BJ (cell line): ENCODE measurements around the gene FICD. TPM values are rescaled to one million over a fixed set of nuclear protein-coding genes. Genes with fewer than 3 reads are reported as not detected.

Source experiments
- CTCF ChIA-PET: fragments of 350-600 bp; formaldehyde crosslinking; extraction: SDS; loops from one replicate; lab custom pipeline; 2021; ENCODE audit warnings: antibody characterized with exemption, inconsistent platforms; lab: Yijun Ruan, JAX
- POLR2A ChIA-PET: fragments of 300-600 bp; sonication (Branson Sonifier 250); formaldehyde crosslinking; extraction: SDS; loops from one replicate; lab custom pipeline; 2021; ENCODE audit warnings: antibody characterized with exemption; lab: Charles Lee
- DNase-seq: peaks from one replicate; pipeline ENCODE4 v3.0.0-alpha.2; 2011; ENCODE audit warnings: low read depth
- H3K27me3 ChIP-seq: 2 replicates; pipeline ENCODE4 v1.6.0; 2011; ENCODE audit warnings: low read length; ENCODE audit not compliant: control insufficient read depth, insufficient read depth
- H3K36me3 ChIP-seq: 2 replicates; pipeline ENCODE4 v1.5.1; 2011; ENCODE audit warnings: low read length; ENCODE audit not compliant: control insufficient read depth, insufficient read depth
- H3K4me3 ChIP-seq: 2 replicates; pipeline ENCODE4 v1.5.1; 2011; ENCODE audit warnings: low read depth, mild to moderate bottlenecking, control low read depth, low read length
- CTCF ChIP-seq: IDR thresholded peaks from 2 replicates; pipeline ENCODE4 v1.5.1; 2011; ENCODE audit warnings: low read depth, mild to moderate bottlenecking, control low read depth, inconsistent platforms, low read length, moderate library complexity; ENCODE audit not compliant: insufficient read depth
- polyA plus RNA-seq: library from polyadenylated mRNA; depleted of rRNA; stranded (reverse); fragments of >200 nt; gene quantifications from 2 replicates; pipeline ENCODE4 v1.2.3, GENCODE V29; 2011; rRNA removed

FICD gene
- polyA plus RNA-seq, 1 experiment, result 1.9 TPM

- H3K27me3 ChIP-seq, result no peaks in the 10 kb centered on the region
- ChIA-PET CTCF (interaction anchor here (0.7 to 19.7 kb wide), 6 partner anchors 10 to 238 kb away, joined by 3 to 460 read pairs (median 10); no protein-coding TSS in a partner anchor), POLR2A (no interaction called here)
- H3K36me3 ChIP-seq, result peaks cover 13% of the 10 kb centered on the region
- no peak overlapping the region for H3K4me3 ChIP-seq
- no peak for DNase-seq
- no peak for TF ChIP-seq CTCF
Observed at GRCh38 chr12:108566452-108566851, 51.4 kb downstream of the FICD start.

- ChIA-PET POLR2A (interaction anchor here (0.6 kb wide), 1 partner anchor 28 kb away, joined by 3 read pairs; no protein-coding TSS in a partner anchor), CTCF (interaction anchor here (1.2 to 19.7 kb wide), 5 partner anchors 9 to 236 kb away, joined by 3 to 460 read pairs (median 8); no protein-coding TSS in a partner anchor)
- Histone ChIP-seq H3K4me3 (no peak overlapping the region), H3K27me3 (no peaks in the 10 kb centered on the region), H3K36me3 (peaks cover 13% of the 10 kb centered on the region)
- TF ChIP-seq CTCF, result no peak
- DNase-seq, result no peak
Observed at GRCh38 chr12:108567406-108568337, 52.6 kb downstream of the FICD start.

- peaks cover 13% of the 10 kb centered on the region for H3K36me3 ChIP-seq
- CTCF ChIA-PET, result interaction anchor here (1.2 to 19.7 kb wide), 3 partner anchors 41 to 235 kb away, joined by 3 to 460 read pairs (median 13); no protein-coding TSS in a partner anchor
- no peak for TF ChIP-seq CTCF
- POLR2A ChIA-PET, result interaction anchor here (0.6 kb wide), 1 partner anchor 27 kb away, joined by 3 read pairs; no protein-coding TSS in a partner anchor
- H3K4me3 ChIP-seq, result no peak overlapping the region
- no peaks in the 10 kb centered on the region for H3K27me3 ChIP-seq
- DNase-seq, result no peak
Observed at GRCh38 chr12:108568338-108569154, 53.5 kb downstream of the FICD start.

Other genes with a start within 250 kb of the FICD start
- 0.10 TPM in 1 of 2 replicates, not detected in the other for gene CMKLR1, start 176.0 kb upstream of the FICD start, polyA plus RNA-seq
- gene SART3, start 45.9 kb downstream of the FICD start, polyA plus RNA-seq, result 23.1 and 27.5 TPM in 2 replicates
- 125 and 169 TPM in 2 replicates for gene ISCU, start 47.3 kb downstream of the FICD start, polyA plus RNA-seq
- 57.2 and 80.6 TPM in 2 replicates for gene TMEM119, start 82.8 kb downstream of the FICD start, polyA plus RNA-seq
- 5.2 and 8.1 TPM in 2 replicates for gene SELPLG, start 118.6 kb downstream of the FICD start, polyA plus RNA-seq
- 416 and 532 TPM in 2 replicates for gene CORO1C, start 216.2 kb downstream of the FICD start, polyA plus RNA-seq